ENCODE data around the gene SNX5.

Gene SNX5

GRCh38 chr20:17968366-17969277 is at the start of gene SNX5, which contains the start of gene MGME1:
Gene SNX5, minus strand, starts transcription at chr20:17968794. Its CDS starts 369 bp downstream, at chr20:17968425.
Gene MGME1, plus strand, starts transcription at chr20:17969018. Its CDS starts 842 bp downstream, at chr20:17969860.
- peak; percentile 99 for DNase-seq (ENCODE audit: low read depth in 2 of 2)

- no peak for DNase-seq (ENCODE audit: low read depth in 2 of 2)
Measured at GRCh38 chr20:18018100-18018499, 49.5 kb upstream of the SNX5 start.

- DNase-seq (ENCODE audit: low read depth in 2 of 2) = no peak
Measured at GRCh38 chr20:18016772-18017171, 48.2 kb upstream of the SNX5 start.

- DNase-seq (ENCODE audit: low read depth in 2 of 2) = no peak
Measured at GRCh38 chr20:18014411-18014810, 45.8 kb upstream of the SNX5 start.

GRCh38 chr20:18012901-18013300 is 44.3 kb upstream of the SNX5 start:
- no peak for DNase-seq (ENCODE audit: low read depth in 2 of 2)

DNA sequence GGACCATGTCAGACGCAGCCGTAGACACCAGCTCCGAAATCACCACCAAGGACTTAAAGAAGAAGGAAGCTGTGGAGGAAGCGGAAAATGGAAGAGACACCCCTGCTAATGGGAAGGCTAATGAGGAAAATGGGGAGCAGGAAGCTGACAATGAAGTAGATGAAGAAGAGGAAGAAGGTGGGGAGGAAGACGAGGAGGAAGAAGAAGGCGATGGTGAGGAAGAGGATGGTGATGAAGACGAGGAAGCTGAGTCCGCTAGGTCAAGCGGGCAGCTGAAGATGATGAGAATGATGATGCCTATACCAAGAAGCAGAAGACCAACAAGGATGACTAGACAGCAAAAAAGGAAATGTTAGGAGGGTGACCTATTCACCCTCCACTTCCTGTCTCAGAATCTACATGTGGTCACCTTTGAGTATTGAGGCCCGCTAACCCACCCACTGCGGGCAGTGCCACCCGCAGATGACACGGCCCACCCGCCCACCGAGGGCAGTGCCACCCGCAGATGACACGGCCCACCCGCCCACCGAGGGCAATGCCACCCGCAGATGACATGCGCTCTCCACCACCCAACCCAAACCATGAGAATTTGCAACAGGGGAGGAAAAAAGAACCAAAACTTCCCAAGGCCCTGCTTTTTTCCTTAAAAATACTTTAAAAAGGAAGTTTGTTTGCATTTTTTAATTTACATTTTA is 43.5 kb upstream of the SNX5 start:
- DNase-seq (ENCODE audit: low read depth in 2 of 2) = no peak

GRCh38 chr20:18011482-18011881 is 42.9 kb upstream of the SNX5 start:
- DNase-seq (ENCODE audit: low read depth in 2 of 2) = no peak

DNA sequence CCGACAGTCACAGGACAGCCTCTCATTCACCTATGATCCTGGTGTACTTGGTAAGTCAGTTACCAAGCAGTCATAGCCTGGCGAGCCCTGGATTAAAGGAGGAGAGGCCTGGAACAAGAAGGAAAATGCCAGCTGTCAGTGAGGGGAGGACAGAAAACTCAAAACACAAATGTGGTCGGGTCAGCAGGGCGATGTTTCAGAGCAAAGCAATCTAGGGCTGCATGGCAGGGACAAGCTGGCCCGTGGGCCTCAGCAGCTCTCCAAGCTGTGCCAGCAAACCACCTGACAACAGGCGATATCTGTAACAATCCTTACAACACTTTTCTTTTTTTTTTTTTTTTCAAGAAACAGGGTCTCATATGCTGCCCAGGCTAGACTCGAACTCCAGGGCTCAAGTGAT is 40.5 kb upstream of the SNX5 start:
- no peak for DNase-seq (ENCODE audit: low read depth in 2 of 2)

DNA sequence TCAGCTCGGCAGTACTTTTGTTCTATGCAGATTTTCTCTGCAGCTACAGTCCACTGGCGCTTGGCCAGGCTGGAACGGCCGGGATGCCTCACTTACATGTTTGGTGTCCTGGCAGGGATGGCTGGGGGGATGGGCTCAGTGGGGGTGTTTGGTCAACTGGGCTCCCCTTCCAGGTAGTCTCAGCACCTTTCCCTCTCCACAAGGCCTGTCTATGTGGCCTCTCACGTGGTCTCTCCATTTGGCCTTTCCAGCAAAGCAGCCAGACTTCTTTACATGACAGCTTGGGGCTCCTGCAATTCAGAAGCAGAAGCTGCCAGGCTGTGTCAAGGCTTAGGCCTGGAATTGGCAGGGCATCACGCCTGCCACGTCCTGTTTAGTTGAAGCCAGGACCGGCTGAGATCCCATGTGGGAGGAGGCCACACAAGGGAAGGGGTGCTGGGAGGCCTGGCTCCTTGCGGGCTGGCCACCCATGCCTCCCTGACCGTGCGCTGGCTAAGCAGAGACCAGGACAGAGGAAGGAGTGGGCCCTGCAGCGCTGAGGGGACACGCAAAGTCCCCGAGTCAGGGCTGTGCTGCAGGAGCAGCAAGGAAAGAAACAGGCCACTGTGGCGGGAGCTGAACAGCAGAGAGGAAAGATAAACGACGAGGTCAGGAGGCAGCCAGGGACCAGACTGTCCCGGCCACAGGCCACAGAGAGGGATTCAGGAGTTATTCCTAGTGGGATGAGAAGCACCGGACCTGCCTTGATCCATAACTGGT is 39.1 kb upstream of the SNX5 start:
- DNase-seq (ENCODE audit: low read depth in 2 of 2) = no peak

DNA sequence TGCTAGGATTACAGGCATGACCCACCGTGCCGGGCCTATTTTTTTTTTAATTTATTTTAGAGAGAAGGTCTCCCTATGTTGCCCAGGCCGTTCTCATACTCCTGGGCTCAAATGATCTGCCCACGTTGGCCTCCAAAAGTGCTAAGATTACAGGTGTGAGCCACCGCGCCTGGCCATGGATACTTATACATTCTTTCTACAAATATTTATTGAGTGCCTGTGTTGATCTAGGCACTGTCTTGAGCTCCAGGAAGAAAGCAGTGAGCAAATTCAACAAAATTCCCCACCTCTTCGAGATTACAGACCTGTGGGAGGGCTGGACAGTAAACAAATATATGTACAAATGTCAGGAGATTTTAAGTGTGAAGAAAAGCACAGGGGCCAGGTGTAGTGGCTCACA is 38.1 kb upstream of the SNX5 start:
- no peak for DNase-seq (ENCODE audit: low read depth in 2 of 2)

DNA sequence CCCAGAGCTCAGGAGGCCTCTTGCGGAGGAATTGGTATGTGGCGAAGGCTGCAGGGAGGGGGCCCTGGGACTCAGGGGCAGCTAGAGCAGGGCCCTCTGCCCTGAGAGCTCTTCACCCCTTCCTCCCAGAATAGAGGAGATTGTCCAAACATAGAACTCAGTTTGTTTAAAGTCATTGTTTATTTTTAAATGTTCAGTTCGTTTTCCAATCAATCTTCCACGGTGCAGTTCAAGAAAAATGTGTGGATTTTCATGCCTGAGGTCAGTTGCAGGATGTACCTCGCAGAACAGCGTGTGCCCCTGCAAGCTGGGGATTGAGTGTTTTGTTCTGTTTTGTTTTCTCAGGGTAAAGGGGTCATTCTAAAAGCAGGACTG is 37.4 kb upstream of the SNX5 start:
- no peak for DNase-seq (ENCODE audit: low read depth in 2 of 2)

DNA sequence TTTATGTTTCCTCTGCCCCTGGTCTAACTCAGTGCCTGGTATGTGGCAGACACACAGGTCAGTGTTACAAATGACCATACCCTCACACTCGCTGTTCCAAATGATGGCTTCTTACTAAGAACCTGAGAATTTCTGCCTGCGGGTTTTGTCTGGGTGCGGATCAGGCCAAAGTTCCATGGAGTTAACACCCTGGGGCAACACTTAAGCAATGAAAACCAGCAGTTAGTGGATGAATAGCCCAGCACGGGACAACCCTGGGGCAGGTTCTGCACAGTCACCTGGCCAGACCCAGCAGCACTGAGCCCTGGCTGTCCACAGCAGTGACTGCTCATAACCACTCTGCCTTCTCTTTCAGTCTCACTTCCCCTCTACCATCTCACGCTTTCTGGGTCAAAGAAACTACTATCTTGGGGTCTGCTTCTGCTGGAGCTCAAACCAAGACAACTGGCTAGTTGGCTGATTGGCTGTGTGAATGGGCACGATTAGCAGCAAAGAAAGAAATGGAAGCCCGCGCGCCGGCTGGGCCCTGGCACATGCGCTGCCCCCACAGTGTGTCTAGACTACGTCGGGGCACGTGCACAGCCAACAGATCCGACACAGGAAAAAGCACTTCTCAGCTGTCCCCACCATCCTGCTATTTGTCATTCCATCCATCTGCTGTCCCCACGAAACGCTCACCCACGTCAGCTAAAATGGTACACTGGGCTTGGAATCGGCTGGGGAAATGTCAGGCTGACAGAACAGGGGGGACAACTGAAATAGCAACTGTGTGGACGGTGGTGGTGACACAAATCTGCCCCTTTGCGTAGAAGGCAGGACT is 36.8 kb upstream of the SNX5 start:
- no peak for DNase-seq (ENCODE audit: low read depth in 2 of 2)

GRCh38 chr20:18004384-18005031 is 35.9 kb upstream of the SNX5 start:
- no peak for DNase-seq (ENCODE audit: low read depth in 2 of 2)

DNA sequence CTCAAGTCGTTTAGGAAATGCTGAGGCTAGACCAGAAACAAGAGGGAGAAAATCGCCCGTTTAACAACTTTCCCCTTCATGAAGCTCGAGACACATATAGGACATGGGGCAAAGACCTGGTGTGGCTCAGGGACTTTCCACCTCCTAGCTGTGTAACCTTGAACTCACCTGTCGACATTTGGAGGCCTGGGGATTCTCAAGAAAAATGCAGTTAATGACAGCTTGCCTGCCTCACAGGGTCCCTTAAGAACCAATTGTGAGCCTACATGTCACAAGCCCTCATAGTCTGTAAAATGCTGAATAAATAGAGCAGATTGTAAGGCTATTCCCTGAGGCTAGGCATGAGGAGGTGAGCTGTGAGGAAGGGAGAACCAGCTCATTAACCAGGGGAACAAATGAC is 35.3 kb upstream of the SNX5 start:
- DNase-seq (ENCODE audit: low read depth in 2 of 2) = no peak

- DNase-seq (ENCODE audit: low read depth in 2 of 2) = no peak
Measured at GRCh38 chr20:18001131-18001921, 32.7 kb upstream of the SNX5 start.

- DNase-seq (ENCODE audit: low read depth in 2 of 2) = no peak
Measured at GRCh38 chr20:17999566-17999965, 31.0 kb upstream of the SNX5 start.

- no peak for DNase-seq (ENCODE audit: low read depth in 2 of 2)
Measured at GRCh38 chr20:17998446-17998845, 29.9 kb upstream of the SNX5 start.

DNA sequence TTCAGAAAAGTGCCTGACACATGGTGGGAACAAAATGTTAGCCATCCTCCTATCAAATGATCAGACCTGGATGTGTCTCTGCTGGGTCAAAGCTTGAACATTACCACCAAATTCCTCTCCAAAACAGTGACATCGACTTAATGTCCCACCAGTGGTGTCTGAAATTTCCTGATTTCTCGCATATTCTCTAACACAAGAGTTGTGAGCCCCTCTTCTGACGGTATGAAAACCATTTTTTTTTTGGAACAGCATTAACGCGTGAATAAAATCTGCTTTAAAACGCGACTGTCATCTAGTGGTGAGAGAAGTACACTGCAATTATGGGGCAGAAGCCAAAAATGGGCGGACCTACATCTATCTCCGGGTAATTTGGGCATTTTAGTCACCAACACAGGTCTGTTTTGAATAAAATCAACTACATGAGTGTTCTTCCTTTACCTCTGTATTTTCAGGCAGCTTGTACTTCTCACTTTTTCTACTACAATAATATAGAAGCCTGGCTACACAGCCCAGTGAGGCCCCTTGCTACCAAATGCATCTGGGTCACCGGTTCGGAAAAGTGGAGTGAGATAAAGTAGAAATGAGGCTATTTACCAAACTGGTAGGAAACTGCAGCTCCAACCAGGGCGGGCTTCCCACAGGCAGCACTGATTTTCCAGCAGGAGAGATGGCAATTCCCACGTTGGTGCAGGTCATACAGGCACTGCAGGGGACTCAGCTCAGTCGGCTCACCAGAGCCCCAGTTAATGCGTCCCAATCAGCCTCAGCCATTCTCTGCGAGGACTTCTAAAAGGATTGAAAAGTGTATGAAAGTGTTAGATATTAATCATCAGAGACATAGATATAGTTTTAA is 27.6 kb upstream of the SNX5 start:
- DNase-seq (ENCODE audit: low read depth in 2 of 2) = peak in 1 of 2 donors; percentile 12

GRCh38 chr20:17993546-17993945 is 25.0 kb upstream of the SNX5 start:
- DNase-seq (ENCODE audit: low read depth in 2 of 2) = no peak
